ENCODE data around the gene CBY3.
"Not testable (repeated sequence)": the region's sequence is repeated elsewhere in the genome, so short reads cannot be mapped to it uniquely, and the experiment has no call there.

CBY3 gene

DNA sequence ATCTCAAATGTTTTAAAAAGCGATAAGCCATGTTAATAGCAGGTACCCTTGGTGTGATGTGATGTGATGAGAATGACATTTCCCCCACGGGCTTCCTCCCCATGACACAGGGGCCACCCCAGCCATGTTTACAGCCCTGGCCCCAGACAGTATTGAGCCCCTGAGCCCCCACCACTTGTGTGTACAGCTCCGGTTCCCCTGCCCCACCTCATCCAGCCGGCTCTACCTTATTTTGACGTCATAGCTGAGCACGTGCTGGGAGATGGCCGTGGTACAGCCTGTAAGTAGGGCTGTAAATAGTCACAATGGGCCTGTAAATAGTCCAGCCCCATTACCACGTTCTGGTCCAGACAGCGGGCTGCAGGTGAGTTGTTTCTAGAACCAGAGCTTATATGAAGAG is 32.4 kb downstream of the CBY3 start:
- Histone ChIP-seq H3K4me3 (ENCODE audit: low read depth, low read length) (no peak overlapping the region), H3K27ac (ENCODE audit: extremely low read depth, low read depth, low read length) (no peak overlapping the region), H3K9me3 (ENCODE audit: control insufficient read depth, insufficient read depth, low read depth, low read length) (no peaks in the 10 kb centered on the region), H3K36me3 (ENCODE audit: control insufficient read depth in 2 of 2, insufficient read depth in 1 of 2, low read length in 2 of 2) (no peaks in the 10 kb centered on the region), H3K4me1 (ENCODE audit: control insufficient read depth, insufficient read depth, low read length) (no peaks in the 10 kb centered on the region)
- TF ChIP-seq ZNF24 (tag by site-specific recombination; IDR thresholded peaks at IDR 0.05), result no peak
- TF ChIP-seq, protein P1, sequence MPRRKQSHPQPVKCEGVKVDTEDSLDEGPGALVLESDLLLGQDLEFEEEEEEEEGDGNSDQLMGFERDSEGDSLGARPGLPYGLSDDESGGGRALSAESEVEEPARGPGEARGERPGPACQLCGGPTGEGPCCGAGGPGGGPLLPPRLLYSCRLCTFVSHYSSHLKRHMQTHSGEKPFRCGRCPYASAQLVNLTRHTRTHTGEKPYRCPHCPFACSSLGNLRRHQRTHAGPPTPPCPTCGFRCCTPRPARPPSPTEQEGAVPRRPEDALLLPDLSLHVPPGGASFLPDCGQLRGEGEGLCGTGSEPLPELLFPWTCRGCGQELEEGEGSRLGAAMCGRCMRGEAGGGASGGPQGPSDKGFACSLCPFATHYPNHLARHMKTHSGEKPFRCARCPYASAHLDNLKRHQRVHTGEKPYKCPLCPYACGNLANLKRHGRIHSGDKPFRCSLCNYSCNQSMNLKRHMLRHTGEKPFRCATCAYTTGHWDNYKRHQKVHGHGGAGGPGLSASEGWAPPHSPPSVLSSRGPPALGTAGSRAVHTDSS (tag by site-specific recombination; IDR thresholded peaks at IDR 0.05), result no peak
- TF ChIP-seq ZNF837 (tag by site-specific recombination; IDR thresholded peaks at IDR 0.05), result no peak
- no peak for TF ChIP-seq ZNF501 (tag by site-specific recombination; IDR thresholded peaks at IDR 0.05)
- TF ChIP-seq GFI1B (tag by site-specific recombination; IDR thresholded peaks at IDR 0.05), result no peak
- TF ChIP-seq, protein P2, sequence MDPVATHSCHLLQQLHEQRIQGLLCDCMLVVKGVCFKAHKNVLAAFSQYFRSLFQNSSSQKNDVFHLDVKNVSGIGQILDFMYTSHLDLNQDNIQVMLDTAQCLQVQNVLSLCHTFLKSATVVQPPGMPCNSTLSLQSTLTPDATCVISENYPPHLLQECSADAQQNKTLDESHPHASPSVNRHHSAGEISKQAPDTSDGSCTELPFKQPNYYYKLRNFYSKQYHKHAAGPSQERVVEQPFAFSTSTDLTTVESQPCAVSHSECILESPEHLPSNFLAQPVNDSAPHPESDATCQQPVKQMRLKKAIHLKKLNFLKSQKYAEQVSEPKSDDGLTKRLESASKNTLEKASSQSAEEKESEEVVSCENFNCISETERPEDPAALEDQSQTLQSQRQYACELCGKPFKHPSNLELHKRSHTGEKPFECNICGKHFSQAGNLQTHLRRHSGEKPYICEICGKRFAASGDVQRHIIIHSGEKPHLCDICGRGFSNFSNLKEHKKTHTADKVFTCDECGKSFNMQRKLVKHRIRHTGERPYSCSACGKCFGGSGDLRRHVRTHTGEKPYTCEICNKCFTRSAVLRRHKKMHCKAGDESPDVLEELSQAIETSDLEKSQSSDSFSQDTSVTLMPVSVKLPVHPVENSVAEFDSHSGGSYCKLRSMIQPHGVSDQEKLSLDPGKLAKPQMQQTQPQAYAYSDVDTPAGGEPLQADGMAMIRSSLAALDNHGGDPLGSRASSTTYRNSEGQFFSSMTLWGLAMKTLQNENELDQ (tag by site-specific recombination; IDR thresholded peaks at IDR 0.05; ENCODE audit: low read depth), result no peak
- no peak for TF ChIP-seq HOXA7 (CRISPR knock-in tag; IDR thresholded peaks at IDR 0.05; ENCODE audit: borderline replicate concordance)
- TF ChIP-seq ZNF571 (tag by site-specific recombination; IDR thresholded peaks at IDR 0.05), result no peak
- TF ChIP-seq ZFP37 (tag by site-specific recombination; IDR thresholded peaks at IDR 0.05), result no peak
- no peak for TF ChIP-seq ZNF521 (tag by site-specific recombination; IDR thresholded peaks at IDR 0.05)
- TF ChIP-seq SCRT1 (tag by site-specific recombination; IDR thresholded peaks at IDR 0.05; ENCODE audit: borderline replicate concordance), result no peak
- no peak for TF ChIP-seq ZNF248 (tag by site-specific recombination; IDR thresholded peaks at IDR 0.05)
- no peak for TF ChIP-seq ZNF416 (tag by site-specific recombination; IDR thresholded peaks at IDR 0.05)
- TF ChIP-seq, protein P3, sequence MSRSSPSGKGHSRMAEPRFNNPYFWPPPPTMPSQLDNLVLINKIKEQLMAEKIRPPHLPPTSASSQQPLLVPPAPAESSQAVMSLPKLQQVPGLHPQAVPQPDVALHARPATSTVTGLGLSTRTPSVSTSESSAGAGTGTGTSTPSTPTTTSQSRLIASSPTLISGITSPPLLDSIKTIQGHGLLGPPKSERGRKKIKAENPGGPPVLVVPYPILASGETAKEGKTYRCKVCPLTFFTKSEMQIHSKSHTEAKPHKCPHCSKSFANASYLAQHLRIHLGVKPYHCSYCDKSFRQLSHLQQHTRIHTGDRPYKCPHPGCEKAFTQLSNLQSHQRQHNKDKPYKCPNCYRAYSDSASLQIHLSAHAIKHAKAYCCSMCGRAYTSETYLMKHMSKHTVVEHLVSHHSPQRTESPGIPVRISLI (tag by site-specific recombination; IDR thresholded peaks at IDR 0.05), result no peak
- TF ChIP-seq, protein P4, sequence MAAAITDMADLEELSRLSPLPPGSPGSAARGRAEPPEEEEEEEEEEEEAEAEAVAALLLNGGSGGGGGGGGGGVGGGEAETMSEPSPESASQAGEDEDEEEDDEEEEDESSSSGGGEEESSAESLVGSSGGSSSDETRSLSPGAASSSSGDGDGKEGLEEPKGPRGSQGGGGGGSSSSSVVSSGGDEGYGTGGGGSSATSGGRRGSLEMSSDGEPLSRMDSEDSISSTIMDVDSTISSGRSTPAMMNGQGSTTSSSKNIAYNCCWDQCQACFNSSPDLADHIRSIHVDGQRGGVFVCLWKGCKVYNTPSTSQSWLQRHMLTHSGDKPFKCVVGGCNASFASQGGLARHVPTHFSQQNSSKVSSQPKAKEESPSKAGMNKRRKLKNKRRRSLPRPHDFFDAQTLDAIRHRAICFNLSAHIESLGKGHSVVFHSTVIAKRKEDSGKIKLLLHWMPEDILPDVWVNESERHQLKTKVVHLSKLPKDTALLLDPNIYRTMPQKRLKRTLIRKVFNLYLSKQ (tag by site-specific recombination; IDR thresholded peaks at IDR 0.05; ENCODE audit: borderline replicate concordance), result no peak
- TF ChIP-seq ZNF561 (tag by site-specific recombination; IDR thresholded peaks at IDR 0.05; ENCODE audit: borderline replicate concordance), result no peak
- no peak for TF ChIP-seq ZNF112 (tag by site-specific recombination; IDR thresholded peaks at IDR 0.05)
- no peak for TF ChIP-seq HOXC10 (CRISPR knock-in tag; IDR thresholded peaks at IDR 0.05)
- POLR2A ChIA-PET, result no interaction called here
- CTCF ChIA-PET, result interaction anchor here (1.5 kb wide), 1 partner anchor 20 kb away, joined by 3 read pairs; no protein-coding TSS in a partner anchor

DNA sequence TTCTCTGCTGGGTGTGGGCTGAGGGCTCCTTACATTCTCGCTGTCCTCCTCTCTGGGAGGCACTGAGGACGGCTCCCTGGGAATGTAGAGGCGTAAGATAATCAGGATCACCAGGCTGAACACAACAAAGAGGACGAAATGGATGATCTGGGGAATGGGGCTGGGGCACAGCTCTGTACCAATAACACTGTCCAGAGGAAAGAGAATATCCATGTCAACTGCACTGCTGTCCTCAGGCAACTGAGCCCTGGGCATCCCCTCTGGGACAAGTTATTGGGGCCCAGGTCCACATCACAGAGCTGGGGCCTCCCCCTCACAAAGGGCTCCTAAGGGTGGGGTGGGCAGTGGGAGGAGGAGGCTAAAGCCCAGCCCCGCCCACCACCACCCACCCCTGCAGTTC is 36.1 kb downstream of the CBY3 start:
- H3K36me3 ChIP-seq (ENCODE audit: control insufficient read depth in 2 of 2, insufficient read depth in 1 of 2, low read length in 2 of 2); H3K27ac ChIP-seq (ENCODE audit: extremely low read depth, low read depth, low read length); CTCF ChIA-PET; POLR2A ChIA-PET; H3K9me3 ChIP-seq (ENCODE audit: control insufficient read depth, insufficient read depth, low read depth, low read length); H3K4me1 ChIP-seq (ENCODE audit: control insufficient read depth, insufficient read depth, low read length); H3K4me3 ChIP-seq (ENCODE audit: low read depth, low read length): not testable (repeated sequence)

DNA sequence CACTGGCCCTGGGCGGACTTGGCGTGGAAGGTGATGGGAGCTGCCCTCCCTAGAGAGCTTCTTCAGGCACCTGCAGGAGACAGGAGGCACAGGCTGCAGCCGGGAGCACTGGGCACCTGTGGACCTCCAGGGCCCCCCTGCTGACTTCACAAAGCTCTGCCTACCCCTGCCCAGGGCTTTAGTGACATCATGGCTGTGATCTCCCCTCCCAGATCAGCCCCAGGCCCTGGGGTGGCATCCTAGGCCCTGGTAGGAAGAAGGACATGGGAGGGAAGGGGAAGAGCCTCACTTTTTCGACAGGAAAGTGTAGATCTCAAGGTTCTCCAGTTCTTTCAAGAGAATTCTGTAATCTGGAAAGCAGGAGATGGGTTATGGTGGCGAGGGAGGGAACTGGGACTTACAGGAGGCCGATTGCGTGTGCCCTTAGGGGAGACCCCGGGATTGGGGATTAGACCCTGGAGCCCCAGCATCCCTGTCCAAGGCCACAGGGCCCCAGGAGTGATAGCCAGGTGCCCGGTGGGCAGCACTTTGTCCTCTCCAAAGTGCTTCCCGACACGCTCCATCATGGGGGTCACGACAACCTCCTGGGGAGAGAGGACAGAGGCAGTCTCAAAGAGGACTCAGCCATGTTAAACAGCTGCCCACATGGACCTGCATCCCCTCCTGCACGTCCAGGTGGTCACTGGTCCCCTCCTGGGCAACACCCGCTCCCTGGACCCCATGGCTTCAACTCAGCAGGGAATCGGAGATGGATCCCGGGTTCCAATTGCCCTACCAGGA is 37.5 kb downstream of the CBY3 start:
- POLR2A ChIA-PET, result interaction anchor here (0.7 to 2.1 kb wide), 2 partner anchors 20 to 1231 kb away, joined by 3 to 8 read pairs; partner anchors contain the start of gene HNRNPH1
- H3K27ac ChIP-seq (ENCODE audit: extremely low read depth, low read depth, low read length); H3K4me3 ChIP-seq (ENCODE audit: low read depth, low read length); H3K9me3 ChIP-seq (ENCODE audit: control insufficient read depth, insufficient read depth, low read depth, low read length); H3K36me3 ChIP-seq (ENCODE audit: control insufficient read depth in 2 of 2, insufficient read depth in 1 of 2, low read length in 2 of 2); H3K4me1 ChIP-seq (ENCODE audit: control insufficient read depth, insufficient read depth, low read length): not testable (repeated sequence)
- CTCF ChIA-PET, result interaction anchor here (0.6 kb wide), 1 partner anchor 1414 kb away, joined by 4 read pairs; no protein-coding TSS in a partner anchor

DNA sequence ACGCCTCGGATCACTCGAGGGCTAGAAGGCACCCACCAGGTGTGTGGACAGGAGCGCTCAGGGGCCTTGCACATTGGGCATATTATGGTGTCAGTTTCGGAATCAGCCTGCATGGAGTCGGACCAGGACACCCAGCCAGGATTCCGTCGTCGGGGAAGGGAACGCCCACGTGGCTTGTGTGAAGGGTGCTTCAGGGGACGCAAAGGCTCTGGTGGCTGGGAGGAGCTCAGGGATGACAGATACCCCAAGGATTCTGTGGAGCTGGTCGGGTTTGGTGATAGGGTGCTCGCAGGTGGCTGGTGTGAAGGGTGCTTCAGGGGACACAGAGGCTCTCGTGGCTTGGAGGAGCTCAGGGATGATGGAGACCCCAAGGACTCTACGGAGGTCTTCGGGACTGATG is 38.2 kb downstream of the CBY3 start:
- H3K27ac ChIP-seq (ENCODE audit: extremely low read depth, low read depth, low read length); H3K36me3 ChIP-seq (ENCODE audit: control insufficient read depth in 2 of 2, insufficient read depth in 1 of 2, low read length in 2 of 2); CTCF ChIA-PET; H3K9me3 ChIP-seq (ENCODE audit: control insufficient read depth, insufficient read depth, low read depth, low read length); H3K4me1 ChIP-seq (ENCODE audit: control insufficient read depth, insufficient read depth, low read length); H3K4me3 ChIP-seq (ENCODE audit: low read depth, low read length): not testable (repeated sequence)
- POLR2A ChIA-PET, result interaction anchor here (0.7 to 2.1 kb wide), 2 partner anchors 19 to 1232 kb away, joined by 3 to 8 read pairs; partner anchors contain the start of gene HNRNPH1

DNA sequence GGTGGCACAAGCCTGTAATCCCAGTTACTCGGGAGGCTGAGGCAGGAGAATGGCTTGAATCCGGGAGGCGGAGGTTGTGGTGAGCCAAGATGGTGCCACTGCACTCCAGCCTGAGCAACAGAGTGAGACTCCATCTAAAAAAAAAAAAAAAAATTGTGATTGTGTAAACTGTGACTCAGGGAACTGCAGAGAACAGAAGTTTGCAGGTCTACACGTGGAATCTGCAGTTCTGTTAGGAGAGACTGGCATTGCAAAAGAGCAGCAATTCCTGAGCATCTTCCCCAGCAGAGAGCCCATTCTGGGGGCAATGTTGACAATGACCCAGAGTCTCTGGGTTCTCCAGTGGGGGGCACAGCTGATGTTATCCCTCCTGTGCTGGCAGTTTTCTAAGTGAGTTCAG is 39.1 kb downstream of the CBY3 start:
- H3K36me3 ChIP-seq (ENCODE audit: control insufficient read depth in 2 of 2, insufficient read depth in 1 of 2, low read length in 2 of 2); CTCF ChIA-PET; H3K4me3 ChIP-seq (ENCODE audit: low read depth, low read length); H3K9me3 ChIP-seq (ENCODE audit: control insufficient read depth, insufficient read depth, low read depth, low read length); H3K4me1 ChIP-seq (ENCODE audit: control insufficient read depth, insufficient read depth, low read length); H3K27ac ChIP-seq (ENCODE audit: extremely low read depth, low read depth, low read length); POLR2A ChIA-PET: not testable (repeated sequence)
